ENCODE measurements around the gene CD96.
A peak's percentile ranks its signal among the peaks of the same experiment; 100 is the strongest.

The CD96 gene

DNA sequence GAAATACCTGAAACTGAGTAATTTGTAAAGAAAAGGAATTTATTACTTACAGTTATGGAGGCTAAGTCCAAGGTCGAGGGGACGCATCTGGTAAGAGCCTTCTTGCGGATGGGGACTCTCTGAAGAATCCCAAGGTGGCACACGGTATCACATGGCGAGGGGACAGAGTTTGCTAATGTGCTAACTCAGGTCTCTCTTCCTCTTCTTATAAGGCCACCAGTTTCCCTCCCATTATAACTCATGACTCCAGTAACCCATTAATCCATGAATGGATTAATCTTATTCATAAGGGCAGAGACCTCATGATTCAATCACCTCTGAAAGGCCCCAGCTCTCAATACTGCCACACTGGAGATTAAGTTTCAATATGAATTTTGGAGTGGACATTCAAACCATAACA, 37.5 kb downstream of the CD96 start:
- TF ChIP-seq RAD21 (IDR thresholded peaks at IDR 0.05; ENCODE audit: low read depth) (no peak), NFIC (IDR thresholded peaks at IDR 0.05) (no peak), ZBTB7A (IDR thresholded peaks at IDR 0.05; ENCODE audit: low read depth) (no peak), YY1 (IDR thresholded peaks at IDR 0.05; ENCODE audit: low read depth) (no peak), TEAD4 (IDR thresholded peaks at IDR 0.05) (no peak), CEBPB (IDR thresholded peaks at IDR 0.05) (no peak), TCF12 (IDR thresholded peaks at IDR 0.05; ENCODE audit: low read depth) (no peak), TAF1 (IDR thresholded peaks at IDR 0.05; ENCODE audit: low read depth) (no peak), EP300 (IDR thresholded peaks at IDR 0.05; ENCODE audit: borderline replicate concordance) (no peak), EGR1 (IDR thresholded peaks at IDR 0.05) (no peak), CREB1 (IDR thresholded peaks at IDR 0.05; ENCODE audit: low read depth) (no peak), FOXM1 (IDR thresholded peaks at IDR 0.05; ENCODE audit: borderline replicate concordance, low read depth) (no peak)
- TF ChIP-seq, protein P1, sequence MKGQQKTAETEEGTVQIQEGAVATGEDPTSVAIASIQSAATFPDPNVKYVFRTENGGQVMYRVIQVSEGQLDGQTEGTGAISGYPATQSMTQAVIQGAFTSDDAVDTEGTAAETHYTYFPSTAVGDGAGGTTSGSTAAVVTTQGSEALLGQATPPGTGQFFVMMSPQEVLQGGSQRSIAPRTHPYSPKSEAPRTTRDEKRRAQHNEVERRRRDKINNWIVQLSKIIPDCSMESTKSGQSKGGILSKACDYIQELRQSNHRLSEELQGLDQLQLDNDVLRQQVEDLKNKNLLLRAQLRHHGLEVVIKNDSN (IDR thresholded peaks at IDR 0.05): no peak
- TF ChIP-seq, protein P2, sequence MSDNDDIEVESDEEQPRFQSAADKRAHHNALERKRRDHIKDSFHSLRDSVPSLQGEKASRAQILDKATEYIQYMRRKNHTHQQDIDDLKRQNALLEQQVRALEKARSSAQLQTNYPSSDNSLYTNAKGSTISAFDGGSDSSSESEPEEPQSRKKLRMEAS (IDR thresholded peaks at IDR 0.05): no peak
- TF ChIP-seq, protein P3, sequence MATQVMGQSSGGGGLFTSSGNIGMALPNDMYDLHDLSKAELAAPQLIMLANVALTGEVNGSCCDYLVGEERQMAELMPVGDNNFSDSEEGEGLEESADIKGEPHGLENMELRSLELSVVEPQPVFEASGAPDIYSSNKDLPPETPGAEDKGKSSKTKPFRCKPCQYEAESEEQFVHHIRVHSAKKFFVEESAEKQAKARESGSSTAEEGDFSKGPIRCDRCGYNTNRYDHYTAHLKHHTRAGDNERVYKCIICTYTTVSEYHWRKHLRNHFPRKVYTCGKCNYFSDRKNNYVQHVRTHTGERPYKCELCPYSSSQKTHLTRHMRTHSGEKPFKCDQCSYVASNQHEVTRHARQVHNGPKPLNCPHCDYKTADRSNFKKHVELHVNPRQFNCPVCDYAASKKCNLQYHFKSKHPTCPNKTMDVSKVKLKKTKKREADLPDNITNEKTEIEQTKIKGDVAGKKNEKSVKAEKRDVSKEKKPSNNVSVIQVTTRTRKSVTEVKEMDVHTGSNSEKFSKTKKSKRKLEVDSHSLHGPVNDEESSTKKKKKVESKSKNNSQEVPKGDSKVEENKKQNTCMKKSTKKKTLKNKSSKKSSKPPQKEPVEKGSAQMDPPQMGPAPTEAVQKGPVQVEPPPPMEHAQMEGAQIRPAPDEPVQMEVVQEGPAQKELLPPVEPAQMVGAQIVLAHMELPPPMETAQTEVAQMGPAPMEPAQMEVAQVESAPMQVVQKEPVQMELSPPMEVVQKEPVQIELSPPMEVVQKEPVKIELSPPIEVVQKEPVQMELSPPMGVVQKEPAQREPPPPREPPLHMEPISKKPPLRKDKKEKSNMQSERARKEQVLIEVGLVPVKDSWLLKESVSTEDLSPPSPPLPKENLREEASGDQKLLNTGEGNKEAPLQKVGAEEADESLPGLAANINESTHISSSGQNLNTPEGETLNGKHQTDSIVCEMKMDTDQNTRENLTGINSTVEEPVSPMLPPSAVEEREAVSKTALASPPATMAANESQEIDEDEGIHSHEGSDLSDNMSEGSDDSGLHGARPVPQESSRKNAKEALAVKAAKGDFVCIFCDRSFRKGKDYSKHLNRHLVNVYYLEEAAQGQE (IDR thresholded peaks at IDR 0.05; ENCODE audit: low read depth): no peak

DNA sequence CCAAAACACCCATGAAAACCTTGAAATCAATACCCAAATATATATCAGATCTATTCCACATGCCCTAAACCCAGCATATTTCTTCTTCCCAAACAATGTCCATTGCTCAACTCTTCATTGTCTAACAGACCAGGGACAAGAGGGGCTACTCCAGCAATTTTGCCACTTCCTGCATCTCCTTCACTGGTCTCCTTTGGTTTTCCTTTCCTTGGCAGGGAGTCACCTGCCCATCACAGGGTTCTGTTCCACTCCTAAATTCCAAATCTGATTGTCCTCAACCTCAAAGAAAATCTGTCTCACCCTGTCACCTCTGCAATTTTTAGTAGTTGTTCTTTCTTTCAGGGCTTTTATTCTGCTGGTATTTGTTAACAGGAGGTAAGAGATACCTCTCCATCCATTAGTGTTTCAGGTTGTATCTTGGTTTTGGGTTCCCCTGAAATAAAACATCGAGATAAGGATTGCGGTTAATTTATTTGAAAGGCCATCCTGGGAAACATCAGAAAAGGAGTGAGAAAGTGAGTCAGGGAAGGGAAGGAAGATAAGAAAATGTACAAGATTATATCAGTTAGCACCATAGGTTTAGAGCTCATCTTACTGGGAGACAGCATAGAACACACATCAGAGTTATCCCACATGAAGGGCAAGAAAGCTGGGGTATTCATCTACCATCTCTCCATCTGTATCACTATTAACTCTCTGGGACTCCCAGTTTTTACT, 39.6 kb downstream of the CD96 start:
- TF ChIP-seq FOXM1 (IDR thresholded peaks at IDR 0.05; ENCODE audit: borderline replicate concordance, low read depth) (no peak), TAF1 (IDR thresholded peaks at IDR 0.05; ENCODE audit: low read depth) (no peak), EGR1 (IDR thresholded peaks at IDR 0.05) (no peak), TEAD4 (IDR thresholded peaks at IDR 0.05) (no peak), CREB1 (IDR thresholded peaks at IDR 0.05; ENCODE audit: low read depth) (no peak), EP300 (IDR thresholded peaks at IDR 0.05; ENCODE audit: borderline replicate concordance) (no peak), YY1 (IDR thresholded peaks at IDR 0.05; ENCODE audit: low read depth) (no peak), ZBTB7A (IDR thresholded peaks at IDR 0.05; ENCODE audit: low read depth) (no peak)
- TF ChIP-seq, protein P3 (IDR thresholded peaks at IDR 0.05; ENCODE audit: low read depth): no peak
- TF ChIP-seq, protein P2 (IDR thresholded peaks at IDR 0.05): no peak
- TF ChIP-seq, protein P1 (IDR thresholded peaks at IDR 0.05): no peak

DNA sequence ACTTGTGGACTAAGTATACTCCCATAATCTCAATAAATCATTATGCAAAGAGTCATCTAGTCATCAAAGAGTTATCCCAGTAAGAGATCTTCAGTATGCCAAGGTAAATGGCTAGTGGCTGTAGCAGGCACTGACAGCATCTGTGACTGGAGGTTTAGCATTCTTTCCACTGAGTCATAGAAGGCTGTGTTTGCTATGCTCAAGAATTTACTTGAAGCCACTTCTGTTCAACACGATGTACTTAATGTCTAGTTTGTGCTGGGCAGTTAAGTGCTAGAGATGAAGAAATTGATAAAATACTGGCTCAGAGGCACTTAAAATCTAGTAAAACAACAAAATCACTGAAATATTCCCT, 40.1 kb downstream of the CD96 start:
- TF ChIP-seq NFIC (IDR thresholded peaks at IDR 0.05) (peak; percentile 23; the same call in 1 of the 2 replicates), CREB1 (IDR thresholded peaks at IDR 0.05; ENCODE audit: low read depth) (no peak), TCF12 (IDR thresholded peaks at IDR 0.05; ENCODE audit: low read depth) (peak; percentile 65), RAD21 (IDR thresholded peaks at IDR 0.05; ENCODE audit: low read depth) (peak; percentile 4; the same call in 1 of the 2 replicates), EP300 (IDR thresholded peaks at IDR 0.05; ENCODE audit: borderline replicate concordance) (peak; percentile 54; the same call in 1 of the 2 replicates), TEAD4 (IDR thresholded peaks at IDR 0.05) (peak; percentile 78)
- TF ChIP-seq, protein P2 (IDR thresholded peaks at IDR 0.05): 0 out of 2 replicates have a peak, but pooled peaks have one; percentile 31
- TF ChIP-seq, protein P3 (IDR thresholded peaks at IDR 0.05; ENCODE audit: low read depth): no peak

DNA sequence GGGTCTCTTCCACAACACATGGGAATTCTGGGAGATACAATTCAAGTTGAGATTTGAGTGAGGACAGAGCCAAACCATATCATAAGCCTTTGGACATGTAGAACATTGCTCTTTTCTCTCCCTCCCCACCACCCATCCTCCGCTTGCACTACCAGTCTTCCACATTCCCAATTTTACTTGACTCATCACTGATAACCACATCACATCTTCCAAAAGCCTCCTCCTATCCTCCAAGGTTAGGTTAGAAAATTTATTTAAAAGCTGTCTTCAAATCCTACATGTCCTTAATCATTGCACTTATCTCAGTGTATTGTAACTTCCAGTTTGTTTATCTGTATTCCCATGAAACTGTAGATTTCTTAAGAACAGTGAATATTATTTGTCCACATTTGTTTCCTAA, 42.7 kb downstream of the CD96 start:
- TF ChIP-seq EP300 (IDR thresholded peaks at IDR 0.05; ENCODE audit: borderline replicate concordance) (no peak), EGR1 (IDR thresholded peaks at IDR 0.05) (no peak), YY1 (IDR thresholded peaks at IDR 0.05; ENCODE audit: low read depth) (no peak)
- TF ChIP-seq, protein P2 (IDR thresholded peaks at IDR 0.05): no peak
